Suprapubic skin (tissue), 4 donors: ENCODE measurements around the gene UCK1. TPM values are rescaled to one million over a fixed set of nuclear protein-coding genes. Genes with fewer than 3 reads are reported as not detected.

Source experiments
- DNase-seq, 2 donors: peaks; one replicate each; pipeline ENCODE4 v3.0.0-alpha.2; 2019; ENCODE audit warnings: low spot score in 2 of 2
- H3K27ac ChIP-seq: fragments of 200-600 bp; sonication (generic); one replicate; pipeline ENCODE4 v1.5.1; 2019
- H3K27me3 ChIP-seq: fragments of 200-600 bp; sonication (generic); one replicate; pipeline ENCODE4 v1.5.1; 2019
- H3K36me3 ChIP-seq: fragments of 200-600 bp; sonication (generic); one replicate; pipeline ENCODE4 v1.5.1; 2019
- H3K4me1 ChIP-seq: fragments of 200-600 bp; sonication (generic); one replicate; pipeline ENCODE4 v1.5.1; 2019
- H3K4me3 ChIP-seq: fragments of 200-600 bp; sonication (generic); one replicate; pipeline ENCODE4 v1.5.1; 2019; ENCODE audit warnings: mild to moderate bottlenecking
- H3K9me3 ChIP-seq: fragments of 200-600 bp; sonication (generic); one replicate; pipeline ENCODE4 v1.5.1; 2019
- EP300 ChIP-seq: sonication (generic); formaldehyde crosslinking; IDR thresholded peaks from one replicate; pipeline ENCODE4 v1.6.1; 2017; ENCODE audit warnings: antibody characterized with exemption
- POLR2A ChIP-seq, 2 donors: fragments of 450-650 bp; IDR thresholded peaks; one replicate each; pipeline ENCODE4 v1.6.1; 2017; ENCODE audit warnings: antibody characterized with exemption in 2 of 2, mild to moderate bottlenecking in 2 of 2, moderate library complexity in 2 of 2
- POLR2AphosphoS5 ChIP-seq, 3 donors: sonication (generic); formaldehyde crosslinking; IDR thresholded peaks; one replicate each; pipeline ENCODE4 v1.6.1; 2017; ENCODE audit warnings: antibody characterized with exemption in 3 of 3
- WGBS: methylation state at CpG from one replicate; pipeline ENCODE4 v1.1.5; 2018; 5-methylcytosine and 5-hydroxymethylcytosine counted together
- total RNA-seq, 4 donors: library from RNA; depleted of rRNA; stranded (reverse); fragments of >200 nt; gene quantifications; one replicate each; pipeline ENCODE4 v1.1.0, GENCODE V29; 2016
- TF ChIP-seq, protein P1 (sequence below), 2 donors: fragments of 200-600 bp in 1 of 2; fragments of 450-650 bp in 1 of 2; sonication (generic) in 1 of 2; IDR thresholded peaks; one replicate each; pipeline ENCODE4 v1.5.1; 2016 to 2019; ENCODE audit warnings: antibody characterized with exemption in 2 of 2, mild to moderate bottlenecking in 1 of 2, moderate library complexity in 1 of 2

UCK1 gene
- total RNA-seq, 4 donors from 2014 or later = 20.0 to 28.0 (median 26.6) TPM

DNA sequence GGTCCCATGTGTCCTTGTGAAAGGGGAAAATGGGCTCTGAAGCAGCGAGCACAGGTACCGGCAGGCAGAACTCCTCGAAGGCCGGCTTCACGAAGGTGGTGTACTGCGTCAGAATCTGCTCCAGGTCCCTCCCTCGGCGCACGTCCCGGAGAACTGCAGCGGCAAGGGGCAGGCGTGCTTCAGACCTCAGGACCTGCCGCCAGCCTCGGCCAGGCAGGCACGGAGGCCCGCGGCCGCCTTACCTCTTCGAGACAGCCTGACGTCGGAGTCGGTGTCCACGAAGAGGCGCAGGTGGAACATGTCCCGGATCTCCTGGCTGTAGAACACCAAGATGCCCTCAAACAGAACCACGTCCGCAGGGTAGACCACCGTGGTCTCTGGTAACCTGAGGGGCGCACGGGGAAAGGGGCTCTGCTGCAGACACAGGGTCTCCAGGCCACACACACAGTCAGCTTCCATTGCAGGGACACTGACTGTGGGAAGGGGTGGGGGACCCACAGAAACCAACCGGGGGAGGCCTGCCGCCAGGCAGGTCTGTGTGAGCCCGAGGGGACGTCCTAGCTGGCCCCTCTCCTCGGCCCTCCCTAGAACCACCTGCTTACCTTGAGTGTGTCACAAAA, 2.1 kb downstream of the UCK1 start:
- DNase-seq = no peak
- Histone ChIP-seq H3K4me3 (no peak overlapping the region), H3K36me3 (peaks cover 57% of the 10 kb centered on the region), H3K9me3 (no peaks in the 10 kb centered on the region), H3K4me1 (peaks cover 14% of the 10 kb centered on the region), H3K27ac (no peak overlapping the region), H3K27me3 (no peaks in the 10 kb centered on the region)
- 92% methylated on average over 31 of the region's 35 CpGs for WGBS
- no peak for TF ChIP-seq EP300

DNA sequence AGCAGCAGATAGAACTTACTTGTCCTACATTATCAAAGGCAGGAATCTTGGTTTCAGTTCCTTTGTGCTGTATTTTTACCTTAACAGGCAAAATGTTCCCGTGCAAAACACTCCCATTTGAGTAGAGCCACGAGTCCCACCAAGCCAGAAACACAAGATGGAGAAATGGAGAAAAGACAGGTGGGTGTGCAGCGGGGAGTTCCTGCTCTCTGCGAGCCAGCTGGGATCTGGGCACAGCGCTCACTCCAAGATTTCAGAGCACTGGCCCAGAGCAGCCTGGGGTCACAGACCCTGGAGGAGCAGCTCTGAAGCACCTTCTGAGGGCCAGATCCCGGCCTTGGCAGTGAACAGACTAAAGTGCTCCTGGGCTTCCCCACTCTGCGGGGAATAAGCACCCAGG, 2.9 kb downstream of the UCK1 start:
- no peak overlapping the region for H3K4me3 ChIP-seq
- H3K27ac ChIP-seq = no peak overlapping the region
- H3K4me1 ChIP-seq = peaks cover 14% of the 10 kb centered on the region
- WGBS = 88% methylated on average over 7 of the region's 7 CpGs
- no peaks in the 10 kb centered on the region for H3K9me3 ChIP-seq
- H3K27me3 ChIP-seq = no peaks in the 10 kb centered on the region
- no peak for DNase-seq
- H3K36me3 ChIP-seq = peaks cover 66% of the 10 kb centered on the region
- TF ChIP-seq POLR2A (IDR thresholded peaks at IDR 0.05) (no peak), POLR2AphosphoS5 (IDR thresholded peaks at IDR 0.05) (no peak), EP300 (no peak)
- TF ChIP-seq, protein P1, sequence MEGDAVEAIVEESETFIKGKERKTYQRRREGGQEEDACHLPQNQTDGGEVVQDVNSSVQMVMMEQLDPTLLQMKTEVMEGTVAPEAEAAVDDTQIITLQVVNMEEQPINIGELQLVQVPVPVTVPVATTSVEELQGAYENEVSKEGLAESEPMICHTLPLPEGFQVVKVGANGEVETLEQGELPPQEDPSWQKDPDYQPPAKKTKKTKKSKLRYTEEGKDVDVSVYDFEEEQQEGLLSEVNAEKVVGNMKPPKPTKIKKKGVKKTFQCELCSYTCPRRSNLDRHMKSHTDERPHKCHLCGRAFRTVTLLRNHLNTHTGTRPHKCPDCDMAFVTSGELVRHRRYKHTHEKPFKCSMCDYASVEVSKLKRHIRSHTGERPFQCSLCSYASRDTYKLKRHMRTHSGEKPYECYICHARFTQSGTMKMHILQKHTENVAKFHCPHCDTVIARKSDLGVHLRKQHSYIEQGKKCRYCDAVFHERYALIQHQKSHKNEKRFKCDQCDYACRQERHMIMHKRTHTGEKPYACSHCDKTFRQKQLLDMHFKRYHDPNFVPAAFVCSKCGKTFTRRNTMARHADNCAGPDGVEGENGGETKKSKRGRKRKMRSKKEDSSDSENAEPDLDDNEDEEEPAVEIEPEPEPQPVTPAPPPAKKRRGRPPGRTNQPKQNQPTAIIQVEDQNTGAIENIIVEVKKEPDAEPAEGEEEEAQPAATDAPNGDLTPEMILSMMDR (IDR thresholded peaks at IDR 0.05) = no peak

DNA sequence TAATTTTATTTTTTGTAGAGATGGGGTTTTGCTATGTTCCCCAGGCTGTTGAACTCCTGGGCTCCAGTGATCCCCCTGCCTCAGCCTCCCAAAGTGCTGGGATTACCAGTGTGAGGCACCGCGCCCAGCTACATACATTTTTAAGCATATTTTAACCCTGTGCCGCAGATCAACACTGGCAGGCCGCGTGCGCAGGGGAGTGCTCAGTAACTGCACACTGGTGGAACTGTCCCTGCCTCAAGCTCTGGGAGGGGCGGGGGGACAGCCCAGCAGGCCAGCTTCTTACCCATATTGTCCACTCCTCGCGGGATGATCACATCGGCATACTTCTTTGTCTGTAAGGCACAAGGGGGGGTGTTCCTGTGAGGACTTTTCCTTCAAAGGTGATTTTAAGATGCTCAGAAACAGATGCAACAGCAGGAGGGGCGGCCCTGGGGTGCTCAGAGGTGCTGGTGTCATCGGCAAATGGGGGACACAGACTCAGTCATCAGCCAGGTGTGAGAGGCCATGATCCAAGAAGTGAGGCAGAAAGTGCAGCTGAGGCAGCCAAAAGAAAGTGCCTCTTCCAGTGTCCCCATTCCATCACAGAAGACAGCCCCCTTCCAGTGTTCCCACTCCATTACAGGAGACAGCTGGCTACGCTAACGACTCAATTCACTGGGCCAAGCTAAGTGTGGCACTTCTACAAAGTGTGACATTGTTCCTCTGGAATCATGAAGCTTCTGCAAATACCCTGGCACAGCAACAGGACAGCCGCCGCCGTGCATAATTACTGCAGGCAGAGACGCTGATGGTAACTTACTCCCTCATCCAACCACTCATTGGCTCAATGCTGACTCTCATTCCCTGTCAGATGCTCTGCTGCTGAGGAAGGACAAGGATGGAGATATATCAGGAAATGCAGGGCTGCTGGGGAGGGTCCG, 5.2 kb downstream of the UCK1 start:
- WGBS = 92% methylated on average over 17 of the region's 19 CpGs
- Histone ChIP-seq H3K4me1 (peaks cover 10% of the 10 kb centered on the region), H3K36me3 (peaks cover 88% of the 10 kb centered on the region), H3K27me3 (no peaks in the 10 kb centered on the region), H3K4me3 (no peak overlapping the region), H3K9me3 (no peaks in the 10 kb centered on the region), H3K27ac (no peak overlapping the region)
- no peak for DNase-seq
- TF ChIP-seq POLR2AphosphoS5 (IDR thresholded peaks at IDR 0.05) (no peak), EP300 (no peak), POLR2A (IDR thresholded peaks at IDR 0.05) (no peak)
- TF ChIP-seq, protein P1 (IDR thresholded peaks at IDR 0.05) = no peak

DNA sequence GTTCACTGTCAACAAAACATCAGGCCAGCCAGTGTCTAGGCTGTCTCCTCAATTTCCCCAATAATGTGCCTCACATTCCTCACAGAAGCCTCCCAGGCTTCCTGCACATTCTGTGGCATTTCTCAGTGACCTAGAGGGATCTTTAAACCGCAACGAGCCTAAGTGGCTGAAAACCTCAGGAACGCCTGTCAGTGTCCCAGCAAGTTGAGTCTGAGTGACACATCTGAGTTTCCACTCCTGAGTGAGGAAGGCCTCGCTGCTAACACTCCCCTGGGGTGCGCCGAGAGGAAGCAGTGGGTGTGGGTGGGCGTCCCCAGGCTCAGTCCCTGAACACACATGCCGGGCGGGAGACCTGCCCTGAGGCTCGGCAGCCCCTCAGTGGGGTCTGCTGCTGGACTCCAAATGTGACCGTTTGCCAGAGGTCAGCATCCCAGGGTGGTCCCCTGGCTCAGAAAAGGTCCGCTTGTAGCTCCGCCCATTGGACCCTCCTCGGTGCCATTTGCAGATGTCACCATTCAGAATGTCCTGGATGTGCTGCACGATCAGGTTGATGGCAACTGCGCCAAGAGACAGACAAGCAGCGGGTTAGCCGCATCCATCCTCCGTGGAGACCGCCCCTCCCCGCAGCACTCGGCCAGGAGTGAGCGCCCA, 6.3 kb downstream of the UCK1 start:
- H3K27ac ChIP-seq = no peak overlapping the region
- H3K9me3 ChIP-seq = no peaks in the 10 kb centered on the region
- no peak overlapping the region for H3K4me3 ChIP-seq
- no peak for DNase-seq
- peaks cover 100% of the 10 kb centered on the region for H3K36me3 ChIP-seq
- H3K4me1 ChIP-seq = peaks cover 3% of the 10 kb centered on the region
- no peaks in the 10 kb centered on the region for H3K27me3 ChIP-seq
- no peak for TF ChIP-seq EP300
- TF ChIP-seq POLR2AphosphoS5 (IDR thresholded peaks at IDR 0.05) = no peak
- TF ChIP-seq, protein P1 (IDR thresholded peaks at IDR 0.05) = no peak
- no peak for TF ChIP-seq POLR2A (IDR thresholded peaks at IDR 0.05)
- WGBS = 66% methylated on average over 11 of the region's 23 CpGs

DNA sequence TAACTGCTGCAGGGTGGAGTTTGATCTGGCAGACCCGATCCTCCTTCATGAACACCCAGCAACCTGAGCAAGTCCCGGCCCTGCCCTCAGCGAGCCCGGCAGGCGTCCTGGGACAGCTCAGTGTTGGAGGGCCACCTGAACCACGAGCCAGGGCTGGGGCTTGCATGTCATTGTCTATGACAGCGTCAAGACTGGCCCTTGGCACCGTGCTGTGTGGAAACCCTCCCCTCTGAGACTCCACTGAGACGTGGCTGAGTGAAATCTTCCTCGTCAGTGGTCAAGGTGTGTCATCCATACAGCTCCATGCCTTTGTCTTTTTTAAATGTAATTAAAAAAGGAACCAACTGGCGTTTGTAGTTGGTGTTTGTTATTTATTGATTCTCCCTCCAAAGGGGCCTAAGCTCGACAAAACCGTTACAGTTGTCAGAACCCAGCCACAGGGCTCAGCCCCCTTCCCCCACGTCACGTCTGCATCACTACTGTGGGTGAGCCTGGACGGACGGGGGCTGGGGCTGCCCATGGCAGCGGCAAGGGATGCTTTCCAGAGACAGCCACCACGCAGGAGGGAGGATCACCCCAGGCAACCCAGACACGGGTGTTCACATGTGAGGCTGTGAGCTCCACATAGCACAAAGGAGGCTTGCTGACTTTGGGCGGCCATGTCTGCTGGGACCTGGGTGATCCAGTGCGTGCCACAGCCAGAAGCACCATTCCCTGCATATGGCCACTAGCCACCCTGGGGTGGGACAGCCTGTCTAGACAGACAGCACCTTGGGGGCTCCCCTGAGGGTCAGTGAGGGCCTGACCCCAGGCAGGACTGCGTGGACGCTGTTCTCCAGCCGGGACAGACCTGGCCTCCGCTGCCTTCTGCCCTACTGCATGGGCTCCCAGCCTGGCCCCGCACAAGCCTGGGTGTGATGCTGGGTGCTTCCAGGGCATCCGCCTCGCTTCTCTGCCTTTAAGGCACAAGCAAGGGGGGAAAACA, 7.3 kb downstream of the UCK1 start:
- WGBS = 84% methylated on average over 14 of the region's 29 CpGs
- H3K27me3 ChIP-seq = no peaks in the 10 kb centered on the region
- no peak for DNase-seq
- H3K4me3 ChIP-seq = no peak overlapping the region
- no peak overlapping the region for H3K27ac ChIP-seq
- TF ChIP-seq EP300 (no peak), POLR2AphosphoS5 (IDR thresholded peaks at IDR 0.05) (no peak), POLR2A (IDR thresholded peaks at IDR 0.05) (no peak)
- TF ChIP-seq, protein P1 (IDR thresholded peaks at IDR 0.05) = no peak
- peaks cover 100% of the 10 kb centered on the region for H3K36me3 ChIP-seq
- no peaks in the 10 kb centered on the region for H3K9me3 ChIP-seq
- no peaks in the 10 kb centered on the region for H3K4me1 ChIP-seq
